Liver (tissue), 3 donors: ENCODE measurements around the gene NELFCD.

Source experiments
- CTCF ChIP-seq: fragments of 150-350 bp; IDR thresholded peaks from 2 replicates; pipeline ENCODE4 v1.5.1; 2017; ENCODE audit warnings: improper control_type of control experiment, low read depth, low read length; ENCODE audit not compliant: missing input control
- REST ChIP-seq: IDR thresholded peaks from 2 replicates; pipeline ENCODE4 v1.6.1; 2016; ENCODE audit warnings: antibody characterized with exemption, mild to moderate bottlenecking
- RXRA ChIP-seq, 2 donors: IDR thresholded peaks; 2 replicates each; pipeline ENCODE4 v1.6.1; 2017 to 2018; ENCODE audit warnings: antibody characterized with exemption in 2 of 2, mild to moderate bottlenecking in 1 of 2
- TAF1 ChIP-seq: conservative IDR thresholded peaks from 2 replicates; pipeline ENCODE4 v1.6.1; 2016; ENCODE audit warnings: antibody characterized with exemption, mild to moderate bottlenecking
- donor health status: healthy.
- donor health status: healthy.

- TF ChIP-seq CTCF (no peak), RXRA (IDR thresholded peaks at IDR 0.05) (peak; percentile 36 to 78), TAF1 (no peak), REST (no peak)
Observed at GRCh38 chr20:59004763-59005522, 23.9 kb downstream of the NELFCD start.
